Body of pancreas (tissue), 4 donors: ENCODE results near the gene IPPK. TPM values are rescaled to one million over a fixed set of nuclear protein-coding genes. Genes with fewer than 3 reads are reported as not detected.

Experiments
- ATAC-seq: fragments of 150-250 bp; one replicate; pipeline ENCODE4 v1.9.1; 2016
- DNase-seq, 4 donors: peaks; one replicate each; pipeline ENCODE4 v3.0.0-alpha.2; 2019
- H3K27ac ChIP-seq, 4 donors: fragments of 200-600 bp; sonication (generic); 1 replicate in 3 of 4; 2 replicates in 1 of 4; pipeline versions ENCODE4 v1.5.1 to v1.6.1; 2016 to 2019; ENCODE audit warnings: mild to moderate bottlenecking in 1 of 4, mixed read lengths in 1 of 4, moderate library complexity in 1 of 4
- H3K27me3 ChIP-seq, 2 donors: fragments of 200-600 bp; sonication (generic); one replicate each; pipeline ENCODE4 v1.6.0; 2016; ENCODE audit warnings: mild to moderate bottlenecking in 1 of 2
- H3K36me3 ChIP-seq, 2 donors: fragments of 200-600 bp; sonication (generic); replicated peaks in 1 of 2; 2 replicates each; pipeline ENCODE4 v1.5.1; 2016; ENCODE audit warnings: low read depth in 2 of 2; ENCODE audit not compliant: insufficient read depth in 1 of 2
- H3K4me1 ChIP-seq: fragments of 200-600 bp; sonication (generic); one replicate; pipeline ENCODE4 v1.6.0; 2016
- H3K4me3 ChIP-seq, 2 donors: fragments of 200-600 bp; sonication (generic); 1 replicate in 1 of 2; 2 replicates in 1 of 2; pipeline ENCODE4 v1.5.1; 2016 to 2019
- H3K9me3 ChIP-seq, 3 donors: fragments of 200-600 bp; sonication (generic); 1 replicate in 2 of 3; 2 replicates in 1 of 3; pipeline ENCODE4 v1.5.1; 2016
- CTCF ChIP-seq, 7 experiments: fragments of 450-650 bp in 4 of 7; fragments of 200-600 bp in 3 of 7; sonication (generic) in 3 of 7; IDR thresholded peaks; one replicate each; pipeline ENCODE4 v1.5.1; 2016 to 2019; ENCODE audit warnings: antibody characterized with exemption in 7 of 7
- POLR2A ChIP-seq, 3 donors: fragments of 450-650 bp; IDR thresholded peaks; one replicate each; pipeline ENCODE4 v1.6.1; 2016; ENCODE audit warnings: antibody characterized with exemption in 3 of 3, mild to moderate bottlenecking in 2 of 3
- WGBS, 2 donors: methylation state at CpG; one replicate each; pipeline ENCODE4 v1.1.5; 2017; 5-methylcytosine and 5-hydroxymethylcytosine counted together
- intact Hi-C: fragments of 100-400 bp; cut with DNase I; formaldehyde crosslinking; loops from one replicate; pipeline ENCODE4 v1.15.1; 2023
- total RNA-seq, 2 donors: library from RNA; depleted of rRNA; stranded (reverse); fragments of >200 nt; gene quantifications; one replicate each; pipeline ENCODE4 v1.1.0, GENCODE V29; 2016

Gene IPPK
- total RNA-seq, 2 donors from 2014 or later: 2.9 to 6.3 TPM

- intact Hi-C loops: no loop called here
- DNase-seq (no peak), ATAC-seq (no peak)
- no peak overlapping the region for H3K4me3 ChIP-seq
- H3K27ac ChIP-seq: no peak overlapping the region
- H3K27me3 ChIP-seq: no peaks in the 10 kb centered on the region
- H3K4me1 ChIP-seq: peaks cover 5% of the 10 kb centered on the region
- TF ChIP-seq POLR2A (IDR thresholded peaks at IDR 0.05): no peak
- no peak for TF ChIP-seq CTCF (IDR thresholded peaks at IDR 0.05)
- peaks cover 0 to 5% of the 10 kb centered on the region in 2 donors for H3K36me3 ChIP-seq
- WGBS, 2 donors: 94 to 97% methylated on average over 23 of the region's 23 CpGs
- no peaks in the 10 kb centered on the region for H3K9me3 ChIP-seq
Measured at GRCh38 chr9:92613268-92614122, 56.4 kb downstream of the IPPK start.

GRCh38 chr9:92612816-92613215 lies 57.1 kb downstream of the IPPK start:
- WGBS, 2 donors: 90 to 92% methylated on average over 11 of the region's 11 CpGs
- Histone ChIP-seq H3K4me3 (no peak overlapping the region), H3K36me3 (peaks cover 0 to 5% of the 10 kb centered on the region in 2 donors), H3K9me3 (no peaks in the 10 kb centered on the region), H3K27ac (no peak overlapping the region), H3K27me3 (no peaks in the 10 kb centered on the region), H3K4me1 (peaks cover 2% of the 10 kb centered on the region)
- intact Hi-C loops: no loop called here
- DNase-seq (no peak), ATAC-seq (no peak)
- TF ChIP-seq CTCF (IDR thresholded peaks at IDR 0.05) (no peak), POLR2A (IDR thresholded peaks at IDR 0.05) (no peak)

- intact Hi-C loops: no loop called here
- TF ChIP-seq POLR2A (IDR thresholded peaks at IDR 0.05): no peak
- no peak for TF ChIP-seq CTCF (IDR thresholded peaks at IDR 0.05)
- no peak for DNase-seq
- H3K4me3 ChIP-seq: no peak overlapping the region
- H3K27me3 ChIP-seq: no peaks in the 10 kb centered on the region
- H3K9me3 ChIP-seq: no peaks in the 10 kb centered on the region
- 89 to 99% methylated on average over 5 of the region's 5 CpGs for WGBS, 2 donors
- peaks cover 8% of the 10 kb centered on the region for H3K4me1 ChIP-seq
- no peak overlapping the region for H3K27ac ChIP-seq
- no peak for ATAC-seq
- peaks cover 0 to 5% of the 10 kb centered on the region in 2 donors for H3K36me3 ChIP-seq
Measured at GRCh38 chr9:92612292-92612691, 57.6 kb downstream of the IPPK start.

- no peak overlapping the region for H3K4me3 ChIP-seq
- DNase-seq: no peak
- ATAC-seq: no peak
- intact Hi-C loops: no loop called here
- no peaks in the 10 kb centered on the region for H3K27me3 ChIP-seq
- no peaks in the 10 kb centered on the region for H3K9me3 ChIP-seq
- no peak overlapping the region for H3K27ac ChIP-seq
- WGBS, 2 donors: 88 to 89% methylated on average over 10 of the region's 10 CpGs
- H3K4me1 ChIP-seq: peaks cover 11% of the 10 kb centered on the region
- TF ChIP-seq CTCF (IDR thresholded peaks at IDR 0.05): no peak
- no peak for TF ChIP-seq POLR2A (IDR thresholded peaks at IDR 0.05)
- peaks cover 0 to 5% of the 10 kb centered on the region in 2 donors for H3K36me3 ChIP-seq
Measured at GRCh38 chr9:92611621-92612285, 58.2 kb downstream of the IPPK start.
